ENCODE data around the gene AFDN.

Gene AFDN

GRCh38 chr6:167851370-167851952 lies 24.8 kb downstream of the AFDN start:
- no peak for FAIRE-seq
- no peak for DNase-seq (ENCODE audit: insufficient read length, low spot score)
- TF ChIP-seq POLR2A (IDR thresholded peaks at IDR 0.05; ENCODE audit: low read depth, low read length): no peak

- FAIRE-seq (peak; percentile 97), DNase-seq (ENCODE audit: insufficient read length, low spot score) (no peak)
- TF ChIP-seq POLR2A (IDR thresholded peaks at IDR 0.05; ENCODE audit: low read depth, low read length): no peak
Observed at GRCh38 chr6:167855825-167856425, 29.2 kb downstream of the AFDN start.

- FAIRE-seq (no peak), DNase-seq (ENCODE audit: insufficient read length, low spot score) (no peak)
- no peak for TF ChIP-seq POLR2A (IDR thresholded peaks at IDR 0.05; ENCODE audit: low read depth, low read length)
Observed at GRCh38 chr6:167856474-167856873, 29.8 kb downstream of the AFDN start.

- peak; percentile 85 for FAIRE-seq
- no peak for DNase-seq (ENCODE audit: insufficient read length, low spot score)
Observed at GRCh38 chr6:167856999-167857660, 30.4 kb downstream of the AFDN start.

GRCh38 chr6:167858086-167858591 lies 31.4 kb downstream of the AFDN start:
- TF ChIP-seq POLR2A (IDR thresholded peaks at IDR 0.05; ENCODE audit: low read depth, low read length): no peak
- FAIRE-seq (no peak), DNase-seq (ENCODE audit: insufficient read length, low spot score) (no peak)

More at GRCh38 chr6:167856999-167857660, 30.4 kb downstream of the AFDN start:
- no peak for TF ChIP-seq POLR2A (IDR thresholded peaks at IDR 0.05; ENCODE audit: low read depth, low read length)

GRCh38 chr6:167858842-167859664 lies 32.3 kb downstream of the AFDN start:
- FAIRE-seq: no peak
- DNase-seq (ENCODE audit: insufficient read length, low spot score): no peak
- no peak for TF ChIP-seq POLR2A (IDR thresholded peaks at IDR 0.05; ENCODE audit: low read depth, low read length)

GRCh38 chr6:167860550-167861226 lies 34.0 kb downstream of the AFDN start:
- TF ChIP-seq POLR2A (IDR thresholded peaks at IDR 0.05; ENCODE audit: low read depth, low read length): no peak
- no peak for FAIRE-seq
- DNase-seq (ENCODE audit: insufficient read length, low spot score): no peak

GRCh38 chr6:167861424-167861823 lies 34.7 kb downstream of the AFDN start:
- DNase-seq (ENCODE audit: insufficient read length, low spot score) (no peak), FAIRE-seq (no peak)
- TF ChIP-seq POLR2A (IDR thresholded peaks at IDR 0.05; ENCODE audit: low read depth, low read length): no peak

GRCh38 chr6:167863897-167864296 lies 37.2 kb downstream of the AFDN start:
- FAIRE-seq (no peak), DNase-seq (ENCODE audit: insufficient read length, low spot score) (no peak)
- TF ChIP-seq POLR2A (IDR thresholded peaks at IDR 0.05; ENCODE audit: low read depth, low read length): no peak

- no peak for TF ChIP-seq POLR2A (IDR thresholded peaks at IDR 0.05; ENCODE audit: low read depth, low read length)
- FAIRE-seq (no peak), DNase-seq (ENCODE audit: insufficient read length, low spot score) (no peak)
Observed at GRCh38 chr6:167866642-167867041, 39.9 kb downstream of the AFDN start.

- FAIRE-seq: no peak
- TF ChIP-seq POLR2A (IDR thresholded peaks at IDR 0.05; ENCODE audit: low read depth, low read length): no peak
- DNase-seq (ENCODE audit: insufficient read length, low spot score): no peak
Observed at GRCh38 chr6:167870321-167870720, 43.6 kb downstream of the AFDN start.

GRCh38 chr6:167872538-167873210 lies 46.0 kb downstream of the AFDN start:
- no peak for DNase-seq (ENCODE audit: insufficient read length, low spot score)
- no peak for TF ChIP-seq POLR2A (IDR thresholded peaks at IDR 0.05; ENCODE audit: low read depth, low read length)
- FAIRE-seq: no peak

All from H54 (cell line).